LNCaP clone FGC (cell line): Measurements from ENCODE around the gene FNDC3B.

Source experiments
- DNase-seq: peaks from one replicate; pipeline ENCODE4 v3.0.0-alpha.2; 2011; ENCODE audit warnings: low read depth
- H3K4me3 ChIP-seq: 2 replicates; pipeline ENCODE4 v1.5.1; 2011; ENCODE audit warnings: mild to moderate bottlenecking, low read depth, low read length, control low read depth
- CTCF ChIP-seq: IDR thresholded peaks from 2 replicates; pipeline ENCODE4 v1.5.1; 2012; ENCODE audit warnings: mild to moderate bottlenecking; ENCODE audit not compliant: control insufficient read depth, insufficient read depth; ENCODE audit errors: extremely low read depth

FNDC3B gene

GRCh38 chr3:172060234-172060633, 20.9 kb downstream of the FNDC3B start:
- no peak for DNase-seq
- no peak for TF ChIP-seq CTCF
- no peak overlapping the region for H3K4me3 ChIP-seq

DNA sequence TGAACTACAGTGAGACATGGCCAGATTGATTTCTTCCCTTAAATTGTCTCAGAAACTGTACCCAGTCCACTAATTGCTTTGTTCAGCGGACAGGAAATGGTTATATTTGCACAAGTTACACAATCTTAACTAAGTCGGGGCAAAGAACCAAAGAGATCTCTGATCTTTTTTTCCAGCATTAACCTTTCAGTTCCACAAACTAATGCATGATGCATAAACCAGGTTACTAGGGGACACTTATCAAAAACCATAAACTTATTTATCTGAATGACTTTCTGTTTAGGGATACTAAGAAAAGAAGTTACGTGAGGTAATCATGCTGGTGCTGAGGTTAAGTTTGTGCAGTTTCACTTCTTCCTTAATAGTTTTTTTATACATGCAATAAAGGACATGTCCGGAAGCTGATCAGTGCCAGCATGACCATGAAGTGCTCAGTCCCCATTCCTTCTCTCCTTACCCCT, 22.4 kb downstream of the FNDC3B start:
- peak overlapping the region; percentile 38 for H3K4me3 ChIP-seq
- TF ChIP-seq CTCF: no peak
- DNase-seq: peak; percentile 31

DNA sequence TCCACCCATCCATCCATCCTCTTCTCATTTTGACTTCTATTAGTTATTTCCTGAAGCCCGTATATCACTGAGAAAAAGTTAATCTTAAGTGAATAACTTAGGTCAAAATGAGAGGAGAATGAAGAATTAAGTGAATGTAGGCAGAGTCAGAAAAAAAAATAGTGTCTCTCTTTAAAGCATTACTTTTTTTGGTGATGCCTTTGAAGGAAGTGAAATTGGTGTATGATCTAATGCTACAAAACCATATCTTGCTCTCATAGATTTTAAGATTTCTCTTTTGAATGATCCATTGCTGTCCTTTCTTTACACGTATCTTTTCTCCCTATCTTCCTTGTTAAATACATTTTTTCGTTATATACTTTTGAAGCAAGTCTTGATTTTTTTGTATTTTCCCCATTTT, 23.4 kb downstream of the FNDC3B start:
- no peak overlapping the region for H3K4me3 ChIP-seq
- no peak for DNase-seq
- no peak for TF ChIP-seq CTCF

GRCh38 chr3:172063456-172064432, 24.4 kb downstream of the FNDC3B start:
- no peak overlapping the region for H3K4me3 ChIP-seq
- no peak for DNase-seq
- no peak for TF ChIP-seq CTCF

GRCh38 chr3:172065527-172065926, 26.1 kb downstream of the FNDC3B start:
- peak; percentile 50 for DNase-seq
- H3K4me3 ChIP-seq: no peak overlapping the region
- TF ChIP-seq CTCF: no peak

DNA sequence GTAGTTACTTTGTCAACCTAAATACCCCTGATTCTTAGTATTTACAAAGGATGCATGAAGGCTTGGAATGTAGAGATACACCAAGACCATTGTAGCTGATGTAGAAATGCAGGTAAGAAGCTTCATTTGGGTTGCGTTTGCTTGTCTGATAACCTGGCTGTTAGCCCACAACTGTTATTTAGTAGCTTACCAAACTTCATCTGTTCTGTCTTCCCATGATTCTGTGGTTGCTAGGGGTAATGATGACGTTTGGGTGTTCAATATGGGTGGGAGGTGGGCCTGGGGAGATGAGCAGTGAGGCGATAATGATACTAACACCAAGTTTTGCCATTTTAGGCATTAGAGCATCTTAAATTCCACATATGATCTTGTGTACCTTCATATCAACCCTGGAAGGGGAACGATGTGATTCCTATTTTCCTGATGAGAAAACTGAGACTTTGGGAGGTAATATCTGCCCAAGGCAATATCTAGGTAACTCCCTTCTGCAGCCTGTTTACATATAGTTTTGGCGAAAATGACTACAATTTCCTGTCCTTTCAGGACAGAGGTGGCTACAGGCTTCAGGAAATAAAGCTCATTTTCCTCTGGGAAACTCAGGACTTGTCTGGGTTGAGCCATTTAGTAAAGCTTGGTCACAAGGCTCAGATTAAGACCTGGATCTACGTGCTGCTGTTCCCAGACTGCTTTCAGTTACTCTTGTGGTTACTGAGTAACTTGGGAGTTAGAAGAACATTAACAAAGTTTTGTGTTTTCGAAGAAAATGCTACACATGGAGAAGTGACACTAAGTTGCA, 26.8 kb downstream of the FNDC3B start:
- H3K4me3 ChIP-seq: no peak overlapping the region
- TF ChIP-seq CTCF: no peak
- no peak for DNase-seq
